HepG2 (cell line): ENCODE data around the gene SIGLEC1. TPM values are rescaled to one million over a fixed set of nuclear protein-coding genes. Genes with fewer than 3 reads are reported as not detected.

Source experiments
- CCDC6 ChIP-seq: sonication (generic); formaldehyde crosslinking; IDR thresholded peaks from 2 replicates; pipeline ENCODE4 v1.8.1; 2022; ENCODE audit warnings: mild to moderate bottlenecking, missing genetic modification reagents, moderate library complexity
- GMEB1 ChIP-seq: sonication (generic); formaldehyde crosslinking; IDR thresholded peaks from 2 replicates; pipeline ENCODE4 v1.5.1; 2020; ENCODE audit warnings: missing genetic modification reagents, mild to moderate bottlenecking, borderline replicate concordance
- KAT7 ChIP-seq: IDR thresholded peaks from 2 replicates; pipeline ENCODE4 v1.6.1; 2018; ENCODE audit warnings: borderline replicate concordance, missing compliant biosample characterization
- MYNN ChIP-seq: sonication (generic); formaldehyde crosslinking; IDR thresholded peaks from 2 replicates; pipeline ENCODE4 v1.4.0; 2020; ENCODE audit warnings: mild to moderate bottlenecking, low read depth, missing genetic modification reagents
- PCBP1 ChIP-seq: fragments of 200-400 bp; formaldehyde crosslinking; IDR thresholded peaks from 2 replicates; pipeline ENCODE4 v1.6.1; 2017; ENCODE audit warnings: mild to moderate bottlenecking, low read depth, low read length, borderline replicate concordance
- PLSCR1 ChIP-seq: sonication (generic); formaldehyde crosslinking; IDR thresholded peaks from 2 replicates; pipeline ENCODE4 v1.5.0; 2020; ENCODE audit warnings: missing genetic modification reagents, mild to moderate bottlenecking, borderline replicate concordance
- TOPORS ChIP-seq: sonication (generic); formaldehyde crosslinking; IDR thresholded peaks from 2 replicates; pipeline ENCODE4 v1.8.0; 2023; ENCODE audit warnings: mild to moderate bottlenecking, missing genetic modification reagents
- U2AF1 ChIP-seq: fragments of 200-400 bp; formaldehyde crosslinking; optimal IDR thresholded peaks from 2 replicates; pipeline ENCODE3; 2017; ENCODE audit warnings: mild to moderate bottlenecking, low read depth, low read length
- ZNF20 ChIP-seq: sonication (generic); formaldehyde crosslinking; IDR thresholded peaks from 2 replicates; pipeline ENCODE4 v1.4.0; 2020; ENCODE audit warnings: mild to moderate bottlenecking, moderate library complexity, missing genetic modification reagents
- ZNF274 ChIP-seq: sonication (generic); formaldehyde crosslinking; IDR thresholded peaks from 2 replicates; pipeline ENCODE4 v1.5.1; 2020; ENCODE audit warnings: mild to moderate bottlenecking, missing genetic modification reagents
- ZNF547 ChIP-seq: sonication (generic); formaldehyde crosslinking; IDR thresholded peaks from 2 replicates; pipeline ENCODE4 v1.5.1; 2020; ENCODE audit warnings: mild to moderate bottlenecking, missing genetic modification reagents
- ZNF552 ChIP-seq: sonication (generic); formaldehyde crosslinking; IDR thresholded peaks from 2 replicates; pipeline ENCODE4 v1.9.0; 2022; ENCODE audit warnings: missing genetic modification reagents, mild to moderate bottlenecking, borderline replicate concordance
- ZSCAN30 ChIP-seq: sonication (generic); formaldehyde crosslinking; IDR thresholded peaks from 2 replicates; pipeline ENCODE4 v1.5.0; 2020; ENCODE audit warnings: mild to moderate bottlenecking, missing genetic modification reagents
- polyA plus RNA-seq, 8 experiments: library from polyadenylated mRNA; depleted of rRNA in 3 of 8; stranded (reverse) in 7 of 8; unstranded in 1 of 8; fragments of >200 nt; fragmentation: Illumina TruSeq in 4 of 8; extraction: Trizol in 4 of 8; gene quantifications; 2 replicates each; pipeline versions ENCODE4 v1.2.1 to v1.2.3, GENCODE V29; 2011 to 2016; ENCODE audit warnings: low read depth in 4 of 8, missing spikeins in 1 of 8, mixed read lengths in 1 of 8; ENCODE audit not compliant: insufficient read depth in 1 of 8
- total RNA-seq, 5 experiments: library from RNA; depleted of rRNA; stranded (reverse); fragments of >200 nt; fragmentation: Illumina TruSeq; extraction: Trizol; gene quantifications; 2 replicates each; pipeline ENCODE4 v1.2.3, GENCODE V29; 2016; ENCODE audit warnings: low read depth in 1 of 5
- TF ChIP-seq, protein P1 (sequence below): sonication (generic); formaldehyde crosslinking; IDR thresholded peaks from 2 replicates; pipeline ENCODE4 v1.9.0; 2021; ENCODE audit warnings: missing genetic modification reagents, borderline replicate concordance
- TF ChIP-seq, protein P2 (sequence below): sonication (generic); formaldehyde crosslinking; IDR thresholded peaks from 2 replicates; pipeline ENCODE4 v1.4.0; 2020; ENCODE audit warnings: missing genetic modification reagents, borderline replicate concordance
- TF ChIP-seq, protein P3 (sequence below): sonication (generic); formaldehyde crosslinking; IDR thresholded peaks from 2 replicates; pipeline ENCODE4 v1.9.0; 2022; ENCODE audit warnings: missing genetic modification reagents, mild to moderate bottlenecking, borderline replicate concordance

Gene SIGLEC1
- total and polyA plus RNA-seq, 2 of the 13 experiments (the other 11 are each of a cell fraction or from before 2014, with no cell fraction given): 0.01 TPM; not detected in 1

GRCh38 chr20:3739054-3739925 lies 26.9 kb upstream of the SIGLEC1 start (continued):
- TF ChIP-seq KAT7 (CRISPR knock-in tag): no peak
- no peak for TF ChIP-seq ZNF547 (CRISPR knock-in tag)
- TF ChIP-seq ZNF274: no peak; the same call in 1 of the 2 replicates
- no peak for TF ChIP-seq ZNF20 (CRISPR knock-in tag)
- no peak for TF ChIP-seq PCBP1
- no peak for TF ChIP-seq ZSCAN30 (CRISPR knock-in tag)
- TF ChIP-seq U2AF1: no peak
- TF ChIP-seq, protein P1, sequence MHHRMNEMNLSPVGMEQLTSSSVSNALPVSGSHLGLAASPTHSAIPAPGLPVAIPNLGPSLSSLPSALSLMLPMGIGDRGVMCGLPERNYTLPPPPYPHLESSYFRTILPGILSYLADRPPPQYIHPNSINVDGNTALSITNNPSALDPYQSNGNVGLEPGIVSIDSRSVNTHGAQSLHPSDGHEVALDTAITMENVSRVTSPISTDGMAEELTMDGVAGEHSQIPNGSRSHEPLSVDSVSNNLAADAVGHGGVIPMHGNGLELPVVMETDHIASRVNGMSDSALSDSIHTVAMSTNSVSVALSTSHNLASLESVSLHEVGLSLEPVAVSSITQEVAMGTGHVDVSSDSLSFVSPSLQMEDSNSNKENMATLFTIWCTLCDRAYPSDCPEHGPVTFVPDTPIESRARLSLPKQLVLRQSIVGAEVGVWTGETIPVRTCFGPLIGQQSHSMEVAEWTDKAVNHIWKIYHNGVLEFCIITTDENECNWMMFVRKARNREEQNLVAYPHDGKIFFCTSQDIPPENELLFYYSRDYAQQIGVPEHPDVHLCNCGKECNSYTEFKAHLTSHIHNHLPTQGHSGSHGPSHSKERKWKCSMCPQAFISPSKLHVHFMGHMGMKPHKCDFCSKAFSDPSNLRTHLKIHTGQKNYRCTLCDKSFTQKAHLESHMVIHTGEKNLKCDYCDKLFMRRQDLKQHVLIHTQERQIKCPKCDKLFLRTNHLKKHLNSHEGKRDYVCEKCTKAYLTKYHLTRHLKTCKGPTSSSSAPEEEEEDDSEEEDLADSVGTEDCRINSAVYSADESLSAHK (CRISPR knock-in tag): no peak
- no peak for TF ChIP-seq CCDC6
- TF ChIP-seq TOPORS: no peak
- peak; percentile 52; the same call in 1 of the 2 replicates for TF ChIP-seq ZNF552
- TF ChIP-seq MYNN: no peak; the same call in 1 of the 2 replicates
- TF ChIP-seq, protein P2, sequence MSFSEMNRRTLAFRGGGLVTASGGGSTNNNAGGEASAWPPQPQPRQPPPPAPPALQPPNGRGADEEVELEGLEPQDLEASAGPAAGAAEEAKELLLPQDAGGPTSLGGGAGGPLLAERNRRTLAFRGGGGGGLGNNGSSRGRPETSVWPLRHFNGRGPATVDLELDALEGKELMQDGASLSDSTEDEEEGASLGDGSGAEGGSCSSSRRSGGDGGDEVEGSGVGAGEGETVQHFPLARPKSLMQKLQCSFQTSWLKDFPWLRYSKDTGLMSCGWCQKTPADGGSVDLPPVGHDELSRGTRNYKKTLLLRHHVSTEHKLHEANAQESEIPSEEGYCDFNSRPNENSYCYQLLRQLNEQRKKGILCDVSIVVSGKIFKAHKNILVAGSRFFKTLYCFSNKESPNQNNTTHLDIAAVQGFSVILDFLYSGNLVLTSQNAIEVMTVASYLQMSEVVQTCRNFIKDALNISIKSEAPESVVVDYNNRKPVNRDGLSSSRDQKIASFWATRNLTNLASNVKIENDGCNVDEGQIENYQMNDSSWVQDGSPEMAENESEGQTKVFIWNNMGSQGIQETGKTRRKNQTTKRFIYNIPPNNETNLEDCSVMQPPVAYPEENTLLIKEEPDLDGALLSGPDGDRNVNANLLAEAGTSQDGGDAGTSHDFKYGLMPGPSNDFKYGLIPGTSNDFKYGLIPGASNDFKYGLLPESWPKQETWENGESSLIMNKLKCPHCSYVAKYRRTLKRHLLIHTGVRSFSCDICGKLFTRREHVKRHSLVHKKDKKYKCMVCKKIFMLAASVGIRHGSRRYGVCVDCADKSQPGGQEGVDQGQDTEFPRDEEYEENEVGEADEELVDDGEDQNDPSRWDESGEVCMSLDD (CRISPR knock-in tag): peak; percentile 25; the same call in 1 of the 2 replicates
- TF ChIP-seq PLSCR1 (CRISPR knock-in tag): no peak
- TF ChIP-seq, protein P3, sequence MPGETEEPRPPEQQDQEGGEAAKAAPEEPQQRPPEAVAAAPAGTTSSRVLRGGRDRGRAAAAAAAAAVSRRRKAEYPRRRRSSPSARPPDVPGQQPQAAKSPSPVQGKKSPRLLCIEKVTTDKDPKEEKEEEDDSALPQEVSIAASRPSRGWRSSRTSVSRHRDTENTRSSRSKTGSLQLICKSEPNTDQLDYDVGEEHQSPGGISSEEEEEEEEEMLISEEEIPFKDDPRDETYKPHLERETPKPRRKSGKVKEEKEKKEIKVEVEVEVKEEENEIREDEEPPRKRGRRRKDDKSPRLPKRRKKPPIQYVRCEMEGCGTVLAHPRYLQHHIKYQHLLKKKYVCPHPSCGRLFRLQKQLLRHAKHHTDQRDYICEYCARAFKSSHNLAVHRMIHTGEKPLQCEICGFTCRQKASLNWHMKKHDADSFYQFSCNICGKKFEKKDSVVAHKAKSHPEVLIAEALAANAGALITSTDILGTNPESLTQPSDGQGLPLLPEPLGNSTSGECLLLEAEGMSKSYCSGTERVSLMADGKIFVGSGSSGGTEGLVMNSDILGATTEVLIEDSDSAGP (CRISPR knock-in tag): peak; percentile 67; the same call in 1 of the 2 replicates
- no peak for TF ChIP-seq GMEB1 (CRISPR knock-in tag)
